Hepatic stellate cell (primary cell): Measurements from ENCODE around the gene RTN4IP1.

Source experiments
- DNase-seq: peaks from one replicate; pipeline ENCODE4 v3.0.0; 2011; ENCODE audit warnings: low spot score

Gene RTN4IP1

DNA sequence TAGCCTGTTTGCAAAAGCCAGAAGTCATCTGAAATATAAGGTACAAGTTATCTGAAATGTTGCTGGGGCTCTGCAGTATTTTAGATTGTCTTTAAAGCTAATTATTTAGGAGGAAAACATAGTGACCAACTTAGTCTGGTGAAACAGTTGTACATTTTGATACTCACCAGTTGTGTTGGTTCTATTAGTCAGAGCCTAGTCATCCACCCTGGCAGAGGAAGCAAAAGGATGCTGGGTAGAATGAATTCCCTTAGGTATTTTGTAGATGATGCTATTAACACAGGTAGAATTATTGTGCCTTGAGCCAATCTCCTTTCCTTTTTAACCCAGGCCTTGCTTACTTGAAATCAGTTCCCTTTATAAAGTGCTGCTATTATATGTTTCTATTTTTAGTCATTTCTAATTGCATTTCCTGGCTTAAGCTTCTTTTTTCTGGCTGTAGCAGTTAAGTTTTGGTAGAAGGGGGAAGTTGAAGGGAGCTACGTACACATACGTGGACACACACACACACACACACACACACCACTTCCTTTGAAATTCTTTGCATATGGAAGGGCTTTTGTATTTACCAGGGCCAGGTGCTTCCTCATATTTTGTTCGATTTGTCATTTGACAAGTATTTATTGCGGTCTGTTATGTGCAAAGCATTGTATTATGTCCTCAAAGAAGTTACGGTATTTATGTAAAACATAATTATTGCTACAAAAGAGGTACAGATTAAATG, 82.4 kb downstream of the RTN4IP1 start:
- DNase-seq = peak; percentile 49

DNA sequence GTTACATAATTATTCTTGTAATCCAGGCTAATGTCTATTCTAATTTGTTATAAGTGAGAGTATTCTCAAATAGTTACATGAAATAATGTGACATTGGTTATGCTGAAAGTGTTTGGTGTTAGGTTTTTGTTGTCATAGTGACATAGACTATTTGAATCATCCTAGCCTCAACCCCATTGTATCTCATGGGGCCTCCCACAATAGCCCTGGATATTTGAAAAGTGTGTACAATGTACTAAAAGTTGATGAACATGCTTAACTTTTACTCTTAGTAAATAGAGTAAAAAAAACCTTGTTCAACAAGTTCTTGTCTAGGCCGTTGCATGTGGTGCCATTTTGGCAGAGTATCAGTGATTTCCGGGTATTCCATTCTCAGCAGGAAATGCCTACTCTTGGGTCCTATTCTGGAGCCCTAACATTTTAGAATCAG, 83.0 kb downstream of the RTN4IP1 start:
- peak; percentile 28 for DNase-seq

DNA sequence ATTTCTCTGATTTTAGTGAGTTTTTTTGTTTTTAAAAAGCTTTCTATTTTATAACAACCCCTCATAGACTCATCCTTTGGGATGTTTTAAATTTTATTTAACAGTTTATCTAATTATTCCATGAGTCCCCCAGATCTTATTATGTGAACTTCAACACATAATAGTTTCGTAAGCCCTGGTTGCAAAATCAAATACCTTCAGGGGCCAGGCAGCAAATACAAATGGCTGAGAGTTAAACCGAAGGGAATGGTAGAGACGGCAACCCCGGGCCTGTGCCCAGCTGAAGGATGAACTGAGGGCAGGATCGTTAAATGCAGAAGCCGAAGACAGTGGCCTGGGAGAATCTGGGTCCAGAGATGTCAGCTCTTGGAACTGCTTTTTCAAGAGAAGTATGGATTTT, 88.4 kb downstream of the RTN4IP1 start:
- no peak for DNase-seq

DNA sequence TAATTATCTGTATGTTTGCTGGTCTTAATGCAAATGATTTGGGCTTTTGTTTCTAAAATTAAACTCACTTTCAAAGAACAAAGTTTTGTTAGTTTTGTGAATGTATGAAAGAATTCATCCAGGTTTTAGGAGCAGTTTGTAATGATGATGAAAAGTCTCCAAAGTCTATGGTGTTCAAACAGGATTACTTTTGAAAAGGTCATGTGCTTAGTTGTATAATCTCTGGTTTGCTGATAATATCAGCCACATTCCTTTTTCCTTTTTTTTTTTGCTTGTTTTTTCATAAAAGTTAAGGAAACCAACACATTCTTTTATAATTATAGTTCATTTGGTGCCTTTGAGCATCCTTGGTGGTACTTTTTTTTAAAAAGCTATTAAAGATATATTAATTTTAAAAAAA, 88.9 kb downstream of the RTN4IP1 start:
- DNase-seq = no peak

GRCh38 chr6:106539936-106540335, 89.4 kb downstream of the RTN4IP1 start:
- DNase-seq = no peak

- DNase-seq = no peak
Observed at GRCh38 chr6:106538145-106538544, 91.2 kb downstream of the RTN4IP1 start.

DNA sequence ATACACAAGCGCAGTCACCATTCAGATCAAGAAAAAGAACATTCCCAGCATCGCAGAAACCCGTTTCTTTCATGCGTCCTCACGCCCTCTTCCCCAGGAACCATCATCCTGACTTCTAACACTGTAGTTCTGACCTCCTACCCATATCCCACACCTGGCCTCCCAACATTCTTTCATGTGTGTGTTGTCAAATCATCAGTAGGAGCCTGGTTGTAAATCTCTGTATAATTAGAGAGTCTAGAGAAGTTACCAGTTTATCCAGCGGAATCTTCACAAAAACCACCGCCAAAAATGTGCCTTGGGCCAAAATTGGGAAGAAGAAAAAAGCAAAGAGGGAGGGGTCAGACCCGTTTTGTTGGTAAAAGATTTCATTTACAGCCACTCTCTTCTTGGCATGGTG, 91.6 kb downstream of the RTN4IP1 start:
- DNase-seq = no peak

GRCh38 chr6:106536851-106537250, 92.4 kb downstream of the RTN4IP1 start:
- DNase-seq = no peak

DNA sequence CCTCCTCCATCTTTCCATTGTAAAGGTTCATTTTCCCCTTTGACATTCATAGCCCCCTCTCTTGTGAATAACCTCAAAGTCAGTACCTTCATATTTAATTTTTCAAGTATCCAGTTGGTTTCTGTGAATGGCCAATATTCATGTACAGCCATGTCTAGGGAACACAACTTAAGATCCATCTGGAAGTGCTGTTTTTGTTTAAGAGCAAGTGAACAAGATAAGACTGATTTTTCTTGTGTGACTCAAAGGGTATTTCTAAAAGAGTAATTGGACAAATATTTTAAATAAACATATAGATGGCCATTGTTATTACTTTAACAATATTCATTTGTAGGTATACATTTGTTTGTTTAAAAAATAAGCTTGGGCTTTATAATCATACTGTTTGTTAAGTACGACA, 92.9 kb downstream of the RTN4IP1 start:
- no peak for DNase-seq

DNA sequence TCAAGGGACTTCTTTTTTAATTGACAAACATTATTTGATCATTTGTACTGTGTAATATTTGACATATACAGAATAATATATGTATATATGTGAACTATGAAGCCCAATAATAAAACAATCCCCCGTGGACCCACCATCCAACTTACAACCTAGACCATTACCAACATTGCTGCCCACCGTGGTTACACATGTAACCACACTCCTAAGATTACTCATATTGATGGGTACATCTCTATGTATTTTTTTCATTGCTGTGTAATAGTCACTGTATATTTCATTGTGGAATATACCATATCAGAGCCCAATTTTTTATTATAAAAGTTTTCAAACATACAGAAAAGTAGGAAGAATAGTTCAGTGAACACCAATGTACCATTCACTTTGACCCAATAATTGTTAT, 94.3 kb downstream of the RTN4IP1 start:
- no peak for DNase-seq

DNA sequence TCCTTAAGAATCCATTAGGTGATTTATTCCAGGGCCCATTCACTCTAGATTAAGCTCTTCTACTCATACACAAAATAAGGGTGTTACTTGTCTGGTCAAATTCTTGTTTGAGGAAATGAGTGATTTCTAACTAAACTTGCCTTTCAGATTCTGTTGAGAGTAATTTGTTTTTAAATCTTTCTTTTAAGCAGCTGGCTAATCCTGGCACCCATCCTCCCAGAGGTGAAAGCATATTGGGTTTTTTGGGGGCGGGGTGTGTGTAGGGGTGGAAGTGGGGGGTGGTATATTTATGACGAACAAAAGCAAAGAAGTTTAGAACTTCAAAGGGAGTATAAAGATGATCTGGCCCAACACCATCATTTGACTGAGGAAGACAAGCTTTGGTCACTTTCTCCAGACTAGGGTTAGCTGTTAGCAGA, 94.7 kb downstream of the RTN4IP1 start:
- no peak for DNase-seq

DNA sequence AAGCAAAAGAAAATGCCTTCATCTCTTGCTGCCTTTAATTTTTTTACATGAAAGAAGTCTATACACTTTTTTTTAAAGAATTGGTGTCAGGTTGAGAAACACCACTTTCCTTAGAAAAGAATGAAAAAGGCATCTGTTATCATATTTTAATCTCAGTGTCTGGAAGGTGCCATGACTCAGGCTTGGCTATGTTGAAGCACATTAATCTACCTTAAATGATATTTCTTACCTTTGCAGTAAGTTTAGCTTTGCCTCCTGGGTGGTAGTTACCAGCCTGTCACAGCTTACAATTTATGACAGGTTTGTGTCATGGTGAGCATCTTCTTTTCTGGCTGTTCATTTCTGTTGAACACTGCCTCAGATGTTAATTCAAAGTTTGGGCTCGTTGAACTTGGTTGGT, 95.3 kb downstream of the RTN4IP1 start:
- no peak for DNase-seq

- no peak for DNase-seq
Observed at GRCh38 chr6:106533054-106533453, 96.2 kb downstream of the RTN4IP1 start.

DNA sequence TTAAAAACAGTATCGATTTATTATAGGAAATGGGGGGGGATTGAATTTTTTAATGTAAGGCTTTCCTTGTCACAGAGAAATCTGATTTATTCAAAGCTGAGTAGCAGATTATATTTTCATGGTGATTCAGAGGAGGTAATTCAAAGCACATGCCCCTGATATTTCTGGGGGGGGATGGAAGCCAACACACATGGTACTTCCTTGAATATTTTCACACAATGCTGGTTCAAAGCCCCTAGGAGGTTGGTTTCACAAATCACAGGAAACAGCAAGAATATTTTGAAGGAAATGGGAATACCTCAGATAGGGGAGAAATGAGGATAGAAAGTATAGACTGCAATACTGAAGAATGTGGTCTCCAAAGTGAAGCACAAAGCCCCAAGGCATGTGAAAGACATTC, 98.8 kb downstream of the RTN4IP1 start:
- no peak for DNase-seq

DNA sequence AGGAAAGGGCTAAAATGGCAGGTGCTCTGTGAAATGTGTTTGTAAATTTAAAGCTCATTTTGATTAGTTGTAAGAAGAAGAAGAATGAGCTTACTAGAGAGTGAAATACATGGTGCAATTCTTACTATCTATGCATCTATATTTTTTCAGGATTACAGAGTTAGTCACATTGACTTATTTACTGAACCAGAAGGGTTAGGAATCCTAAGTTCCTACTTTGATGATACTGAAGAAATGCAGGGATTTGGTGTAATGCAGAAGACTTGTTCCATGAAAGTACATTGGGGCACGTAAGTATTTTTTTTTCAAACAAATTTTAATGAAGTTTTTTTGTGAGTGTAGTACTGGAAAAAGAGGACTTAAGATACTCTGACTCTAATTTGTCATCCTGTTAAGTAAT, 99.3 kb downstream of the RTN4IP1 start:
- no peak for DNase-seq

DNA sequence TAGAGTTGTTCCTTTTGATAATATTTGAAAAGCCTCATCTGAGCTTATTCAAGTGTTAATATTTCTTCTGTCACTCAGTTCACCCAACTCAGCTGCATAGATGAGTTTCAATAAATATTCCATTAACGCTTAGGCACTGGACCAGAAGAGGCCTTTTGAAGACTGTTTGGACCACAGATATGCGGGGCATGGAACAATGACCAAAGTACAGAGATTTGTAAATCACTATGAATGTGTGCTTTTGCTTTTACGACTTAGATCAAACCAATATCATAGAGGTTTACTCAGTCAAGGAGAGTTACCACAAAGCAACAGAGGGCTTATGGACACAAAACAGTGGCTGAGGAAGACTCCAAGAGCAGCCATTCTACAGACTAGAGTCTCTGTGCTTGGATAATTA, 99.9 kb downstream of the RTN4IP1 start:
- DNase-seq = no peak

- no peak for DNase-seq
Observed at GRCh38 chr6:106528521-106528920, 100.8 kb downstream of the RTN4IP1 start.

DNA sequence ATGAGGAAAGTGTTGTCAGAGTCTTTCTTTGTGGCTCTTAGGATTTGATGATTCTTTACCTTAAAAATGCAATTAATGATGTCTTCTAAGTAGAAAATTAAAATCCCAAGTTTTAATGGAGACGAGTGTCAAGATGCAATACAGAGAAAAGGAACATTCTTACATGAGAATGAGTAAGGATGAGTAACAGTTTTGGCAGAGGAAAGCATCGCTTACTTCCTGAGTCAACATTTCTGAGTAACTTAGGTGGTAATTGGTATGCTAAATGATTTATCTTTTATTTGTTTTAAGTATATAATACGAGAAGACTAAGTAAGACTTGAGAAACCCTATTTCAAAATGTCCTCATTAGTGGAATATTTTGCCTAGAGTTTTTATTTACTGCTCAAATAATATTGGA, 101.3 kb downstream of the RTN4IP1 start:
- DNase-seq = peak; percentile 34

DNA sequence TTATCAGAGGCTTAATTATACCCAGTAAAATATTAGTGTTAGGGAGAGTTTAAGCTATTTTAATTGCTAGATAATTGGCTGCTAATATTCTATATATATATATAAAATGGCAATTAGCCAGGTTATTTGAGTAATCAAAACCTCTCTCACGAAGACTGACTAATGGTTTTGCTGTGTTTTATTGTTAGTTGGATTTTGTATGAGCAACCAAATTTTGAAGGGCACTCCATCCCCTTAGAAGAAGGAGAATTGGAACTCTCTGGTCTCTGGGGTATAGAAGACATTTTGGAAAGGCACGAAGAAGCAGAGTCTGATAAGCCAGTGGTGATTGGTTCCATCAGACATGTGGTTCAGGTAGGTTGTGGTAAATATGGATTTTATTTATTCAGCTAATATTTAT, 102.2 kb downstream of the RTN4IP1 start:
- DNase-seq = no peak

- no peak for DNase-seq
Observed at GRCh38 chr6:106525882-106526275, 103.4 kb downstream of the RTN4IP1 start.

GRCh38 chr6:106525107-106525881, 104.0 kb downstream of the RTN4IP1 start:
- no peak for DNase-seq

DNA sequence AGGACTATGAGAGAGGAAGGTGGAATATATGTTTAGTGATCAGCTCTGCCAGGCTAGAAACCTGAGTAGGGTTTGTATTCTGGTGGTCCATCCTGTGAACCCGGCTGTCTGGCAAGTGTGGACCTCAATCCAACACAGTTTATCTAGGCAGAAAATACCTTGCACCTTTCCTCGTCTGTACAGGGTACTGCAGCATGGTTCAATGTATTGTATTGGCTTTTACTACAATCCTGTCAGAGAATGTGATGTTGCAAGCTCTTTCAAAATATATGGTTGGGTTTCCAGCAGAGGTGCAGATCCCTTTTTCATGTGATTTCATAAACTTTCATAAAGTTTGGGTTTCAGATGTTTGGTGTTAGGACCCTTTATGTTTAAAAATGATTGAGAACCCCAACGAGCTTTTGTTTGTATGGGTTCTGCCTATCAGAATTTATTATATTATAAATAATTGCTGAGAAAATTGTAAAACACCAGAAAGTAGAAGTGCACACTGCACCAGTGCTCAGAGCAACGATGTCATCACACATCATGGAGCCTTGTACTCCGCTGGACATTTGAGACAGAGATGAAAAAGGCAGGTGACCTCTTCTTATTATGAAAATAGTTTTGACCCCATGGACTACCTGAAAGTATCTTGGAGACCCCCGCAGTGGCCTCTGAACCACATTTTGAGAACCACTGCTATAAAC, 106.6 kb downstream of the RTN4IP1 start:
- DNase-seq = no peak
